Activated gamma-delta T cell treated with anti-CD3 and anti-CD28 coated beads, Interleukin-2, amount 50 U/mL, for 16 hours (primary cell): Measurements from ENCODE around the gene PRKAG2.

Experiments
- DNase-seq: peaks from one replicate; pipeline ENCODE4 v3.0.0-alpha.2; 2020; ENCODE audit warnings: low read depth

The PRKAG2 gene

GRCh38 chr7:151744656-151745638 is 132.0 kb downstream of the PRKAG2 start:
- DNase-seq, result no peak

GRCh38 chr7:151744051-151744580 is 132.8 kb downstream of the PRKAG2 start:
- no peak for DNase-seq

GRCh38 chr7:151743481-151743983 is 133.4 kb downstream of the PRKAG2 start:
- no peak for DNase-seq

- no peak for DNase-seq
Observed at GRCh38 chr7:151742713-151743480, 134.0 kb downstream of the PRKAG2 start.

- no peak for DNase-seq
Observed at GRCh38 chr7:151741585-151741984, 135.3 kb downstream of the PRKAG2 start.

- DNase-seq, result no peak
Observed at GRCh38 chr7:151740081-151740851, 136.6 kb downstream of the PRKAG2 start.

GRCh38 chr7:151738925-151739324 is 138.0 kb downstream of the PRKAG2 start:
- no peak for DNase-seq

GRCh38 chr7:151736403-151736909 is 140.5 kb downstream of the PRKAG2 start:
- no peak for DNase-seq

GRCh38 chr7:151735851-151736402 is 141.0 kb downstream of the PRKAG2 start:
- DNase-seq, result no peak

GRCh38 chr7:151735186-151735850 is 141.6 kb downstream of the PRKAG2 start:
- DNase-seq, result no peak

- no peak for DNase-seq
Observed at GRCh38 chr7:151732834-151733592, 143.9 kb downstream of the PRKAG2 start.

GRCh38 chr7:151732292-151732691 is 144.6 kb downstream of the PRKAG2 start:
- no peak for DNase-seq

GRCh38 chr7:151731022-151731441 is 145.9 kb downstream of the PRKAG2 start:
- DNase-seq, result no peak

GRCh38 chr7:151730591-151730990 is 146.3 kb downstream of the PRKAG2 start:
- no peak for DNase-seq

GRCh38 chr7:151729521-151729921 is 147.4 kb downstream of the PRKAG2 start:
- DNase-seq, result no peak

GRCh38 chr7:151728746-151729145 is 148.2 kb downstream of the PRKAG2 start:
- DNase-seq, result no peak

GRCh38 chr7:151728286-151728660 is 148.6 kb downstream of the PRKAG2 start:
- no peak for DNase-seq

GRCh38 chr7:151727579-151728285 is 149.2 kb downstream of the PRKAG2 start:
- DNase-seq, result peak; percentile 19
